ENCODE data around the gene MICALL2. TPM values are rescaled to one million over a fixed set of nuclear protein-coding genes. Genes with fewer than 3 reads are reported as not detected.

Gene MICALL2
- total RNA-seq, 1 experiment from 2014 or later: 15.7 TPM

GRCh38 chr7:1449501-1449900 lies 9.8 kb downstream of the MICALL2 start:
- Mint-ChIP-seq H3K27me3 (ENCODE audit: low read depth) (no peaks in the 10 kb centered on the region), H3K36me3 (no peaks in the 10 kb centered on the region), H3K27ac (no peak overlapping the region), H3K4me3 (no peak overlapping the region), H3K4me1 (no peaks in the 10 kb centered on the region), H3K9me3 (no peaks in the 10 kb centered on the region)
- DNase-seq (ENCODE audit: low spot score) (no peak), ATAC-seq (no peak)
- TF ChIP-seq, protein P1, sequence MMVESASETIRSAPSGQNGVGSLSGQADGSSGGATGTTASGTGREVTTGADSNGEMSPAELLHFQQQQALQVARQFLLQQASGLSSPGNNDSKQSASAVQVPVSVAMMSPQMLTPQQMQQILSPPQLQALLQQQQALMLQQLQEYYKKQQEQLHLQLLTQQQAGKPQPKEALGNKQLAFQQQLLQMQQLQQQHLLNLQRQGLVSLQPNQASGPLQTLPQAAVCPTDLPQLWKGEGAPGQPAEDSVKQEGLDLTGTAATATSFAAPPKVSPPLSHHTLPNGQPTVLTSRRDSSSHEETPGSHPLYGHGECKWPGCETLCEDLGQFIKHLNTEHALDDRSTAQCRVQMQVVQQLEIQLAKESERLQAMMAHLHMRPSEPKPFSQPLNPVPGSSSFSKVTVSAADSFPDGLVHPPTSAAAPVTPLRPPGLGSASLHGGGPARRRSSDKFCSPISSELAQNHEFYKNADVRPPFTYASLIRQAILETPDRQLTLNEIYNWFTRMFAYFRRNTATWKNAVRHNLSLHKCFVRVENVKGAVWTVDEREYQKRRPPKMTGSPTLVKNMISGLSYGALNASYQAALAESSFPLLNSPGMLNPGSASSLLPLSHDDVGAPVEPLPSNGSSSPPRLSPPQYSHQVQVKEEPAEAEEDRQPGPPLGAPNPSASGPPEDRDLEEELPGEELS (CRISPR knock-in tag; IDR thresholded peaks at IDR 0.05): no peak
- no peak for TF ChIP-seq MXD4 (CRISPR knock-in tag; IDR thresholded peaks at IDR 0.05; ENCODE audit: borderline replicate concordance)
- no peak for TF ChIP-seq CDX4 (CRISPR knock-in tag; IDR thresholded peaks at IDR 0.05; ENCODE audit: borderline replicate concordance)
- no peak for TF ChIP-seq CREM (CRISPR knock-in tag; IDR thresholded peaks at IDR 0.05)
- ChIA-PET POLR2A (no interaction called here), CTCF (interaction anchor here (0.6 to 1.2 kb wide), 4 partner anchors 8 to 232 kb away, joined by 3 to 5 read pairs (median 3); no protein-coding TSS in a partner anchor)

DNA sequence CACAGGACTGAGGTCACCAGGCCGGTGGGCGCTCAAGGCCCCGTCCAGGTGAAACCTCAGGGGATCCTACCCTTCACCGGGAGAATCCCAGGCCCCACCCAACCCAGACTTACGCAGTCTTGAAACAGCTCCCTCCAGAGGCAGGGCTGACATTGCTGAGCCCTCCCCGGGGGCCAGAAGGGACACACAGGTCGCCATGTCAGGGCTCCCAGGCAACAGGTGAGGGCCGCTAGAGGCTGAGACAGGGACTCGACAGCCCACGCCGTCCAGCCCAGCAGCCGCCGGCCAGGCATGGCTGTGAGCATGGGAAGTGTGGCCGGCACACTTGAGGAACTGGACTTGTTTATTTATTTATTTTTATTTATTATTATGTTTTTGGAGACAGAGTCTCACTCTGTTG lies 10.3 kb downstream of the MICALL2 start:
- Mint-ChIP-seq H3K36me3 (no peaks in the 10 kb centered on the region), H3K4me3 (no peak overlapping the region), H3K27ac (no peak overlapping the region), H3K4me1 (no peaks in the 10 kb centered on the region), H3K27me3 (ENCODE audit: low read depth) (no peaks in the 10 kb centered on the region), H3K9me3 (no peaks in the 10 kb centered on the region)
- POLR2A ChIA-PET: no interaction called here
- CTCF ChIA-PET: interaction anchor here (0.6 to 2.9 kb wide), 4 partner anchors 12 to 232 kb away, joined by 3 to 13 read pairs (median 5); no protein-coding TSS in a partner anchor
- DNase-seq (ENCODE audit: low spot score): no peak
- TF ChIP-seq, protein P1 (CRISPR knock-in tag; IDR thresholded peaks at IDR 0.05): no peak
- TF ChIP-seq, protein P2, sequence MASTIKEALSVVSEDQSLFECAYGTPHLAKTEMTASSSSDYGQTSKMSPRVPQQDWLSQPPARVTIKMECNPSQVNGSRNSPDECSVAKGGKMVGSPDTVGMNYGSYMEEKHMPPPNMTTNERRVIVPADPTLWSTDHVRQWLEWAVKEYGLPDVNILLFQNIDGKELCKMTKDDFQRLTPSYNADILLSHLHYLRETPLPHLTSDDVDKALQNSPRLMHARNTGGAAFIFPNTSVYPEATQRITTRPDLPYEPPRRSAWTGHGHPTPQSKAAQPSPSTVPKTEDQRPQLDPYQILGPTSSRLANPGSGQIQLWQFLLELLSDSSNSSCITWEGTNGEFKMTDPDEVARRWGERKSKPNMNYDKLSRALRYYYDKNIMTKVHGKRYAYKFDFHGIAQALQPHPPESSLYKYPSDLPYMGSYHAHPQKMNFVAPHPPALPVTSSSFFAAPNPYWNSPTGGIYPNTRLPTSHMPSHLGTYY (CRISPR knock-in tag; IDR thresholded peaks at IDR 0.05): no peak
- TF ChIP-seq GTF2I (CRISPR knock-in tag; conservative IDR thresholded peaks at IDR 0.05): no peak
- TF ChIP-seq USF2 (CRISPR knock-in tag; IDR thresholded peaks at IDR 0.05): no peak
- TF ChIP-seq ZSCAN18 (CRISPR knock-in tag; IDR thresholded peaks at IDR 0.05): no peak
- TF ChIP-seq E2F5 (CRISPR knock-in tag; IDR thresholded peaks at IDR 0.05): no peak
- TF ChIP-seq EMX1 (CRISPR knock-in tag; IDR thresholded peaks at IDR 0.05): no peak
- TF ChIP-seq MXD4 (CRISPR knock-in tag; IDR thresholded peaks at IDR 0.05; ENCODE audit: borderline replicate concordance): no peak
- TF ChIP-seq NFYB (CRISPR knock-in tag; conservative IDR thresholded peaks at IDR 0.05; ENCODE audit: low read depth): no peak
- TF ChIP-seq, protein P3, sequence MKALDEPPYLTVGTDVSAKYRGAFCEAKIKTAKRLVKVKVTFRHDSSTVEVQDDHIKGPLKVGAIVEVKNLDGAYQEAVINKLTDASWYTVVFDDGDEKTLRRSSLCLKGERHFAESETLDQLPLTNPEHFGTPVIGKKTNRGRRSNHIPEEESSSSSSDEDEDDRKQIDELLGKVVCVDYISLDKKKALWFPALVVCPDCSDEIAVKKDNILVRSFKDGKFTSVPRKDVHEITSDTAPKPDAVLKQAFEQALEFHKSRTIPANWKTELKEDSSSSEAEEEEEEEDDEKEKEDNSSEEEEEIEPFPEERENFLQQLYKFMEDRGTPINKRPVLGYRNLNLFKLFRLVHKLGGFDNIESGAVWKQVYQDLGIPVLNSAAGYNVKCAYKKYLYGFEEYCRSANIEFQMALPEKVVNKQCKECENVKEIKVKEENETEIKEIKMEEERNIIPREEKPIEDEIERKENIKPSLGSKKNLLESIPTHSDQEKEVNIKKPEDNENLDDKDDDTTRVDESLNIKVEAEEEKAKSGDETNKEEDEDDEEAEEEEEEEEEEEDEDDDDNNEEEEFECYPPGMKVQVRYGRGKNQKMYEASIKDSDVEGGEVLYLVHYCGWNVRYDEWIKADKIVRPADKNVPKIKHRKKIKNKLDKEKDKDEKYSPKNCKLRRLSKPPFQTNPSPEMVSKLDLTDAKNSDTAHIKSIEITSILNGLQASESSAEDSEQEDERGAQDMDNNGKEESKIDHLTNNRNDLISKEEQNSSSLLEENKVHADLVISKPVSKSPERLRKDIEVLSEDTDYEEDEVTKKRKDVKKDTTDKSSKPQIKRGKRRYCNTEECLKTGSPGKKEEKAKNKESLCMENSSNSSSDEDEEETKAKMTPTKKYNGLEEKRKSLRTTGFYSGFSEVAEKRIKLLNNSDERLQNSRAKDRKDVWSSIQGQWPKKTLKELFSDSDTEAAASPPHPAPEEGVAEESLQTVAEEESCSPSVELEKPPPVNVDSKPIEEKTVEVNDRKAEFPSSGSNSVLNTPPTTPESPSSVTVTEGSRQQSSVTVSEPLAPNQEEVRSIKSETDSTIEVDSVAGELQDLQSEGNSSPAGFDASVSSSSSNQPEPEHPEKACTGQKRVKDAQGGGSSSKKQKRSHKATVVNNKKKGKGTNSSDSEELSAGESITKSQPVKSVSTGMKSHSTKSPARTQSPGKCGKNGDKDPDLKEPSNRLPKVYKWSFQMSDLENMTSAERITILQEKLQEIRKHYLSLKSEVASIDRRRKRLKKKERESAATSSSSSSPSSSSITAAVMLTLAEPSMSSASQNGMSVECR (CRISPR knock-in tag; IDR thresholded peaks at IDR 0.05; ENCODE audit: borderline replicate concordance): no peak
- TF ChIP-seq TEAD1 (CRISPR knock-in tag; IDR thresholded peaks at IDR 0.05): no peak
- TF ChIP-seq HMGA2 (CRISPR knock-in tag; IDR thresholded peaks at IDR 0.05): no peak
- TF ChIP-seq ZNF219 (CRISPR knock-in tag; IDR thresholded peaks at IDR 0.05; ENCODE audit: borderline replicate concordance): no peak
- ATAC-seq: no peak; the same call in 1 of the 2 replicates
